Measurements from ENCODE around the gene POF1B.

The POF1B gene

DNA sequence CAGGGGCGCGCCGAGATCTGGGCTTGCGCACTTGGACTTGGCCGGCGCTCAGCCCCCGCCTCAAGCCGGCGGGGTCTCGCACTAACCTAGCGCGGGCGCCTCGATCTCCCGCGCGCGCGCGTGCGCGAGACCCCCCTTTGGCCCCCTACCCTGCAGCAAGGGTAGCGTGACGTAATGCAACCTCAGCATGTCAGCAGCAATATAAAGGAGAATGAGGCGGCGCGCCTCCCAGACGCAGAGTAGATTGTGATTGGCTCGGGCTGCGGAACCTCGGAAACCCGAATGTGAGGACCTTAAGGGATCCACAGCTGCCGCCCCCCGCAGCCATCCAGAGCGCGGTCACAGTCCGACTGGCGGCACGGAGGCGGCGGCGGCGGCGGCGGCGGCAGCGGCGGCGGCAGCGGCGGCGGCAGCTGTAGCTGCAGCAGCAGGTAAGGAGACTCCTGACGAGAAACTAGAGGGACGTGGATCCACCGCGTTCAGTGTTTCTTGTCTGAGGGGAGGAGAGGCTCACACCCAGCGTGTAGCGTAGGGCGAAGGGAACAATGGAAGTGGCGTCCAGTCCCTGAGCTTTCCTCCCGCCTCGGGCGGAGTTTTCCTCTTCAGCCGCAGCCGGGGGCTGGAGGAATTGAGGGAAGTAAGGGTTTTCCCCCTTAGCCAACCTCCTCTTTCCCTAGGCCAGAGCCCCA lies 135.6 kb downstream of the POF1B start, which contains the start of the genes SATL1 and ZNF711:
TSS of gene SATL1 (minus strand) at position 19 of the 689 bp plus-strand sequence. CDS start 134,811 bp downstream, outside the sequence.
TSS of gene ZNF711 (plus strand) at position 231 of the 689 bp plus-strand sequence. CDS start 3,582 bp downstream, outside the sequence.
- intact Hi-C loops (cut with DNase I) = no loop called here
- peak in 9 of 10 donors; percentile 38 to 93 (median 57) for DNase-seq

DNA sequence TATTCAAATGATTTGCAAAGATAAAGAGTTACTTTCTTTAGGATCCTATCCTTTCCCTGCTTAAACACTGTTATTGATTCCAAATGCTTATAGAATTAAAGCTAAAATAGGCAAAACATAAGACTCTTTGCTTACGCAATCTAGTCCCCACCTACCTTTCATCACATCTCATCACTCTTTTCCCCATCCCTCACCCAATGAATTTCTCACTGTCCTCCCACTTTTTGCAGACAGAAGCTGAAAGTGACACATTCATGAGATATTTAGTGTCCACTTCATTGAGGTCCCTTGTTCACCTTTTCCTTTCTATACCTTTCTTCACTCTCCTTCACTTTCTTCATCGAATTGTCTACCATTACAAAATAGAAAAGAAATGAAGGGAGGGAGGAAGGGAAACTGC lies 136.3 kb downstream of the POF1B start:
- DNase-seq = no peak

More for the DNA sequence above, 136.3 kb downstream of the POF1B start:
- intact Hi-C loops (cut with DNase I) = no loop called here
